Calu3 (cell line): ENCODE results near the gene CACNA1C. TPM values are rescaled to one million over a fixed set of nuclear protein-coding genes. Genes with fewer than 3 reads are reported as not detected.

Experiments
- BruUV-seq: library from RNA; stranded (reverse); fragments of 400-500 nt; replicated peaks from 2 replicates; lab custom pipeline; 2021; lab: Mats Ljungman, UMichigan
- CTCF ChIA-PET: fragments of 300-600 bp; sonication (Branson Sonifier 250); formaldehyde crosslinking; loops from one replicate; lab custom pipeline; 2022; ENCODE audit warnings: antibody characterized with exemption; lab: Charles Lee
- DNase-seq: peaks from one replicate; pipeline ENCODE4 v3.0.0; 2022
- H3K27ac Mint-ChIP-seq: one replicate; pipeline ENCODE4 v1.8.0; 2022; ENCODE audit warnings: mixed read lengths; ENCODE audit not compliant: unreplicated experiment
- H3K27me3 Mint-ChIP-seq: one replicate; pipeline ENCODE4 v1.8.0; 2022; ENCODE audit warnings: mixed read lengths; ENCODE audit not compliant: unreplicated experiment
- H3K36me3 Mint-ChIP-seq: one replicate; pipeline ENCODE4 v1.8.0; 2022; ENCODE audit warnings: mild to moderate bottlenecking, moderate library complexity, mixed read lengths; ENCODE audit not compliant: insufficient read depth, unreplicated experiment
- H3K4me1 Mint-ChIP-seq: one replicate; pipeline ENCODE4 v1.8.0; 2022; ENCODE audit warnings: mild to moderate bottlenecking, low read depth, mixed read lengths; ENCODE audit not compliant: unreplicated experiment
- H3K4me3 Mint-ChIP-seq: one replicate; pipeline ENCODE4 v1.8.0; 2022; ENCODE audit warnings: mild to moderate bottlenecking, low read depth, moderate library complexity, mixed read lengths; ENCODE audit not compliant: unreplicated experiment
- H3K9me3 Mint-ChIP-seq: one replicate; pipeline ENCODE4 v1.8.0; 2022; ENCODE audit warnings: low read depth, mixed read lengths; ENCODE audit not compliant: unreplicated experiment
- CTCF ChIP-seq: fragments of 200-600 bp; IDR thresholded peaks from one replicate; pipeline ENCODE4 v1.8.0; 2022; ENCODE audit warnings: antibody characterized with exemption; ENCODE audit not compliant: unreplicated experiment
- intact Hi-C: fragments of 100-400 bp; cut with micrococcal nuclease; formaldehyde crosslinking; loops from one replicate; pipeline ENCODE4 v1.10.0; 2022; ENCODE audit not compliant: unreplicated experiment
- total RNA-seq: library from RNA; stranded (reverse); gene quantifications from 2 replicates; pipeline ENCODE4 v1.2.3, GENCODE V29; 2022

CACNA1C gene
- total RNA-seq, 1 experiment from 2014 or later = not detected

DNA sequence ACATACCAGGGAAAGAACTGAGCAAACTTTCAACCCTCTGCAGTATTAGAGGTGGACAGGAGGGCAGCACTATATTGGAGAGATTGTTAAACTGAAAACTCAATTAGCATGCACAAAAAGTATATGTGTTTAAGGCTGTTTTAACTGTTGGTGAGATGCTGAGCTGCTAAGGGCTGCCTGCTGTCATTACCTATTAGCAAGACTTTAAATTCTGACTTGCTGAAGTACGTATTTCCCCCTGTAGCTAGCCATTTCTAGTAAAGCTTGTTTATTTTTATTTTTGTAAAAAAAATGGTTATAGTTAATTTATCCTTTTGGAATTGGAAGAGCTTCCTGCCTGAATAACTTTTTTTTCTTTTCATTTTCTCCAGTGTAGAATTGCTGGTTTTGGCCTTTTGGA lies 92.2 kb downstream of the CACNA1C start:
- no peak overlapping the region for H3K27ac Mint-ChIP-seq
- H3K36me3 Mint-ChIP-seq = no peaks in the 10 kb centered on the region
- CTCF ChIA-PET = no interaction called here
- H3K27me3 Mint-ChIP-seq = peaks cover 79% of the 10 kb centered on the region
- no TSS peak for BruUV-seq
- TF ChIP-seq CTCF = no peak
- no peaks in the 10 kb centered on the region for H3K4me1 Mint-ChIP-seq
- H3K4me3 Mint-ChIP-seq = no peak overlapping the region
- DNase-seq = no peak
- no peaks in the 10 kb centered on the region for H3K9me3 Mint-ChIP-seq
- intact Hi-C loops = no loop called here

DNA sequence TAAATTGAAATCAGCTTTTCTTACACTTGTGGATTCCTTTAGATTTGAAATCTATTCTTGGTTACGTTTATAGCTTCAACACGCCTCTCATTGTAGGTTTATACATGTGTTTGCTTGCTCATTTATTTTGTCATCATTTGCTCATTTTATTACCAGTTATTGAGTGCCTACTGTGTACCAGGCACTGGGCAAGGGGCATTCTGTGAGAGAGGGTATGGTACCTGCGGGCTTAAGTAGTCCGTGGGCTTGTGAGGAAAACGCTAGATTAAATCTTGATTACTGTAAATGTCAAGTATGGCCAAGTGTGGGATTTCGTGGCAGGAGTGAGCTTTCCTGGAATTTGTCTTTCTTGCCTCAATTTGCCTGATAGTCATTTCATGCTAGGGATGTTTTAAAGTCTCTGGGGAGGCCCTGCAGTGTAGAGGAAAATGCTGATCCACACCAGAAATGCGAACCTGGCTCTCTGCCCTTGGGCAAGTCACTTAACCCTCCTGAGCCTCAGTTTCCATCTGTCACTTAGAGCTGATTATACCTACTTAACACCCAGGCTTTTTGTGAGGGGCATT lies 92.7 kb downstream of the CACNA1C start:
- Mint-ChIP-seq H3K9me3 (no peaks in the 10 kb centered on the region), H3K36me3 (no peaks in the 10 kb centered on the region), H3K27me3 (peaks cover 80% of the 10 kb centered on the region), H3K4me1 (no peaks in the 10 kb centered on the region), H3K27ac (no peak overlapping the region), H3K4me3 (no peak overlapping the region)
- DNase-seq = no peak
- TF ChIP-seq CTCF = no peak
- BruUV-seq = no TSS peak
- CTCF ChIA-PET = interaction anchor here (0.7 kb wide), 1 partner anchor 147 kb away, joined by 3 read pairs; no protein-coding TSS in a partner anchor
- intact Hi-C loops = no loop called here

DNA sequence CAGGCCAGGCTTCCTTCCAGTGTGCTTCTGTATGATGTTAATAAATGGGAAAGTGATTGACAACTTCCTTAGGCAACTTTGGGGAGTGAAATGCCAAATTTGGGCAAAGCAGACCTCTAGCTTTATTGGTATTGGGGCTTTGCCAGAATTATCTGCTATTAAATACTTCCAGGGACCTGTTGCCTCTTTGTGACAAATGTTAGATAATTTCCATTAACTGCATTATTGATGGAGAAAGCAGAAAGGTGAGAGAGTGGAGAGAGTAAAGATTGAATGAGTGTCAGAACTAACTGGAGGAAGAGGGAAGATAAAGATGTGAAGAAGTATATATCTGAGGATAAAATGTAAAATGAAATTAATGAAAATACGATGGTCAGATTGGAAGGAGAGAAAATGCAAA lies 94.5 kb downstream of the CACNA1C start:
- no peak for TF ChIP-seq CTCF
- H3K4me3 Mint-ChIP-seq = no peak overlapping the region
- BruUV-seq = no TSS peak
- H3K9me3 Mint-ChIP-seq = no peaks in the 10 kb centered on the region
- intact Hi-C loops = no loop called here
- H3K36me3 Mint-ChIP-seq = no peaks in the 10 kb centered on the region
- no peak overlapping the region for H3K27ac Mint-ChIP-seq
- CTCF ChIA-PET = interaction anchor here (0.7 kb wide), 1 partner anchor 153 kb away, joined by 3 read pairs; no protein-coding TSS in a partner anchor
- no peak for DNase-seq
- H3K4me1 Mint-ChIP-seq = no peaks in the 10 kb centered on the region
- peaks cover 89% of the 10 kb centered on the region for H3K27me3 Mint-ChIP-seq

GRCh38 chr12:2149091-2149490 lies 96.3 kb downstream of the CACNA1C start:
- no peaks in the 10 kb centered on the region for H3K4me1 Mint-ChIP-seq
- TF ChIP-seq CTCF = no peak
- no peaks in the 10 kb centered on the region for H3K36me3 Mint-ChIP-seq
- CTCF ChIA-PET = no interaction called here
- no peak for DNase-seq
- H3K27me3 Mint-ChIP-seq = peaks cover 100% of the 10 kb centered on the region
- intact Hi-C loops = no loop called here
- no TSS peak for BruUV-seq
- H3K27ac Mint-ChIP-seq = no peak overlapping the region
- H3K9me3 Mint-ChIP-seq = no peaks in the 10 kb centered on the region
- no peak overlapping the region for H3K4me3 Mint-ChIP-seq
